BLaER1 (cell line): Measurements from ENCODE around the gene VIL1.

Experiments used
- H3K27ac ChIP-seq: shearing (Covaris generic); formaldehyde crosslinking; 2 replicates; pipeline ENCODE4 v1.8.1; 2022
- H3K27me3 ChIP-seq: shearing (Covaris generic); formaldehyde crosslinking; 2 replicates; pipeline ENCODE4 v1.8.1; 2022
- H3K36me3 ChIP-seq: shearing (Covaris generic); formaldehyde crosslinking; 2 replicates; pipeline ENCODE4 v1.8.1; 2022
- H3K4me1 ChIP-seq: shearing (Covaris generic); formaldehyde crosslinking; 2 replicates; pipeline ENCODE4 v1.8.1; 2022
- H3K4me2 ChIP-seq: shearing (Covaris generic); formaldehyde crosslinking; 2 replicates; pipeline ENCODE4 v1.8.1; 2022
- H3K4me3 ChIP-seq: shearing (Covaris generic); formaldehyde crosslinking; 2 replicates; pipeline ENCODE4 v1.8.1; 2022
- H3K9ac ChIP-seq: shearing (Covaris generic); formaldehyde crosslinking; 2 replicates; pipeline ENCODE4 v1.8.1; 2022
- H3K9me3 ChIP-seq: shearing (Covaris generic); formaldehyde crosslinking; 2 replicates; pipeline ENCODE4 v1.8.1; 2022
- H4K20me1 ChIP-seq: shearing (Covaris generic); formaldehyde crosslinking; 2 replicates; pipeline ENCODE4 v1.8.1; 2022
- Cebpa-rat ChIP-seq: shearing (Covaris generic); IDR thresholded peaks from 2 replicates; pipeline ENCODE4 v1.8.1; 2022

The VIL1 gene

GRCh38 chr2:218456849-218457248 lies 37.9 kb downstream of the VIL1 start:
- no peak for TF ChIP-seq Cebpa-rat
- Histone ChIP-seq H3K27ac (no peak overlapping the region), H3K9ac (no peak overlapping the region), H3K36me3 (peaks cover 89% of the 10 kb centered on the region), H3K4me2 (no peak overlapping the region), H4K20me1 (no peaks in the 10 kb centered on the region), H3K27me3 (no peaks in the 10 kb centered on the region), H3K9me3 (no peaks in the 10 kb centered on the region), H3K4me3 (no peak overlapping the region), H3K4me1 (no peaks in the 10 kb centered on the region)

GRCh38 chr2:218458598-218458997 lies 39.7 kb downstream of the VIL1 start:
- Histone ChIP-seq H4K20me1 (no peaks in the 10 kb centered on the region), H3K4me2 (no peak overlapping the region), H3K4me3 (no peak overlapping the region), H3K27ac (no peak overlapping the region), H3K27me3 (no peaks in the 10 kb centered on the region), H3K4me1 (no peaks in the 10 kb centered on the region), H3K9ac (no peak overlapping the region), H3K9me3 (no peaks in the 10 kb centered on the region), H3K36me3 (peaks cover 90% of the 10 kb centered on the region)
- TF ChIP-seq Cebpa-rat, result no peak

GRCh38 chr2:218465987-218466633 lies 47.2 kb downstream of the VIL1 start:
- Histone ChIP-seq H3K27ac (no peak overlapping the region), H3K27me3 (no peaks in the 10 kb centered on the region), H4K20me1 (no peaks in the 10 kb centered on the region), H3K36me3 (peaks cover 72% of the 10 kb centered on the region), H3K9me3 (no peaks in the 10 kb centered on the region), H3K4me2 (no peak overlapping the region), H3K9ac (no peak overlapping the region), H3K4me1 (no peaks in the 10 kb centered on the region), H3K4me3 (no peak overlapping the region)
- TF ChIP-seq Cebpa-rat, result no peak

- H3K4me1 ChIP-seq, result no peaks in the 10 kb centered on the region
- H3K4me2 ChIP-seq, result no peak overlapping the region
- H3K27me3 ChIP-seq, result no peaks in the 10 kb centered on the region
- TF ChIP-seq Cebpa-rat, result no peak
- no peaks in the 10 kb centered on the region for H4K20me1 ChIP-seq
- no peaks in the 10 kb centered on the region for H3K9me3 ChIP-seq
- no peak overlapping the region for H3K9ac ChIP-seq
- no peak overlapping the region for H3K4me3 ChIP-seq
- H3K36me3 ChIP-seq, result peaks cover 70% of the 10 kb centered on the region
- H3K27ac ChIP-seq, result no peak overlapping the region
These were observed 51.5 kb downstream of the VIL1 start for GRCh38 chr2:218470448-218470847.

- peaks cover 69% of the 10 kb centered on the region for H3K36me3 ChIP-seq
- H3K27ac ChIP-seq, result no peak overlapping the region
- H3K4me2 ChIP-seq, result no peak overlapping the region
- no peaks in the 10 kb centered on the region for H3K9me3 ChIP-seq
- no peaks in the 10 kb centered on the region for H3K27me3 ChIP-seq
- no peak overlapping the region for H3K9ac ChIP-seq
- no peaks in the 10 kb centered on the region for H4K20me1 ChIP-seq
- H3K4me1 ChIP-seq, result no peaks in the 10 kb centered on the region
- TF ChIP-seq Cebpa-rat, result no peak
- H3K4me3 ChIP-seq, result no peak overlapping the region
These were observed 52.1 kb downstream of the VIL1 start for GRCh38 chr2:218471036-218471435.

GRCh38 chr2:218471982-218472381 lies 53.1 kb downstream of the VIL1 start:
- H3K4me2 ChIP-seq, result no peak overlapping the region
- no peaks in the 10 kb centered on the region for H3K9me3 ChIP-seq
- H3K27ac ChIP-seq, result no peak overlapping the region
- no peaks in the 10 kb centered on the region for H4K20me1 ChIP-seq
- no peak for TF ChIP-seq Cebpa-rat
- peaks cover 78% of the 10 kb centered on the region for H3K36me3 ChIP-seq
- no peaks in the 10 kb centered on the region for H3K4me1 ChIP-seq
- no peak overlapping the region for H3K9ac ChIP-seq
- H3K27me3 ChIP-seq, result no peaks in the 10 kb centered on the region
- H3K4me3 ChIP-seq, result no peak overlapping the region

GRCh38 chr2:218472988-218473387 lies 54.1 kb downstream of the VIL1 start:
- TF ChIP-seq Cebpa-rat, result no peak
- Histone ChIP-seq H3K36me3 (peaks cover 84% of the 10 kb centered on the region), H4K20me1 (no peaks in the 10 kb centered on the region), H3K9ac (no peak overlapping the region), H3K27ac (no peak overlapping the region), H3K27me3 (no peaks in the 10 kb centered on the region), H3K9me3 (no peaks in the 10 kb centered on the region), H3K4me1 (no peaks in the 10 kb centered on the region), H3K4me3 (no peak overlapping the region), H3K4me2 (no peak overlapping the region)

GRCh38 chr2:218474527-218474926 lies 55.6 kb downstream of the VIL1 start:
- no peak overlapping the region for H3K27ac ChIP-seq
- TF ChIP-seq Cebpa-rat, result no peak
- H3K27me3 ChIP-seq, result no peaks in the 10 kb centered on the region
- no peaks in the 10 kb centered on the region for H4K20me1 ChIP-seq
- peaks cover 84% of the 10 kb centered on the region for H3K36me3 ChIP-seq
- no peaks in the 10 kb centered on the region for H3K4me1 ChIP-seq
- H3K4me2 ChIP-seq, result no peak overlapping the region
- H3K9me3 ChIP-seq, result no peaks in the 10 kb centered on the region
- no peak overlapping the region for H3K4me3 ChIP-seq
- no peak overlapping the region for H3K9ac ChIP-seq

- Histone ChIP-seq H3K9ac (no peak overlapping the region), H3K4me2 (no peak overlapping the region), H3K9me3 (no peaks in the 10 kb centered on the region), H4K20me1 (no peaks in the 10 kb centered on the region), H3K4me3 (no peak overlapping the region), H3K36me3 (peaks cover 91% of the 10 kb centered on the region), H3K27ac (no peak overlapping the region), H3K4me1 (no peaks in the 10 kb centered on the region), H3K27me3 (no peaks in the 10 kb centered on the region)
- TF ChIP-seq Cebpa-rat, result no peak
These were observed 57.8 kb downstream of the VIL1 start for GRCh38 chr2:218476676-218477075.

- no peak overlapping the region for H3K27ac ChIP-seq
- H3K4me2 ChIP-seq, result no peak overlapping the region
- H3K4me1 ChIP-seq, result no peaks in the 10 kb centered on the region
- H4K20me1 ChIP-seq, result no peaks in the 10 kb centered on the region
- H3K4me3 ChIP-seq, result no peak overlapping the region
- peaks cover 91% of the 10 kb centered on the region for H3K36me3 ChIP-seq
- no peaks in the 10 kb centered on the region for H3K27me3 ChIP-seq
- no peak for TF ChIP-seq Cebpa-rat
- H3K9me3 ChIP-seq, result no peaks in the 10 kb centered on the region
- H3K9ac ChIP-seq, result no peak overlapping the region
These were observed 58.3 kb downstream of the VIL1 start for GRCh38 chr2:218477247-218477646.

GRCh38 chr2:218478544-218478943 lies 59.6 kb downstream of the VIL1 start:
- Histone ChIP-seq H3K36me3 (peaks cover 84% of the 10 kb centered on the region), H3K27me3 (no peaks in the 10 kb centered on the region), H3K4me3 (no peak overlapping the region), H3K4me1 (peaks cover 11% of the 10 kb centered on the region), H3K9me3 (no peaks in the 10 kb centered on the region), H3K27ac (no peak overlapping the region), H3K4me2 (no peak overlapping the region), H3K9ac (no peak overlapping the region), H4K20me1 (no peaks in the 10 kb centered on the region)
- no peak for TF ChIP-seq Cebpa-rat
